H1 (cell line): Measurements from ENCODE around the gene TMEM150B. TPM values are rescaled to one million over a fixed set of nuclear protein-coding genes. Genes with fewer than 3 reads are reported as not detected.

Experiments
- CTCF ChIA-PET: fragments of 300-600 bp; sonication (Branson Sonifier 250); formaldehyde crosslinking; loops from one replicate; lab custom pipeline; 2021; ENCODE audit not compliant: partially characterized antibody; lab: Charles Lee
- POLR2A ChIA-PET: fragments of 300-600 bp; sonication (Branson Sonifier 250); formaldehyde crosslinking; loops from one replicate; lab custom pipeline; 2021; ENCODE audit warnings: inconsistent platforms; ENCODE audit not compliant: partially characterized antibody; lab: Charles Lee
- DNase-seq, 2 experiments: peaks; one replicate each; pipeline versions ENCODE4 v3.0.0 to v3.0.0-alpha.2; 2010 to 2022; ENCODE audit warnings: low spot score in 2 of 2, low read depth in 1 of 2, mixed read lengths in 1 of 2
- FAIRE-seq: peaks from 2 replicates; lab custom pipeline; 2011; peaks lifted over from hg19 to GRCh38; lab: Jason Lieb, UNC
- H2AFZ ChIP-seq: 2 replicates; pipeline ENCODE4 v1.8.1; 2012; ENCODE audit warnings: low read length, inconsistent platforms
- H2AK5ac ChIP-seq: 2 replicates; pipeline ENCODE4 v1.6.1; 2013; ENCODE audit warnings: low read depth, low read length
- H2BK120ac ChIP-seq: replicated peaks from 2 replicates; pipeline ENCODE3; 2013; ENCODE audit warnings: low read depth, low read length, inconsistent platforms
- H2BK12ac ChIP-seq: 2 replicates; pipeline ENCODE4 v1.6.1; 2013; ENCODE audit warnings: low read depth, low read length
- H2BK15ac ChIP-seq: 2 replicates; pipeline ENCODE4 v1.6.1; 2013; ENCODE audit warnings: low read length
- H2BK20ac ChIP-seq: 2 replicates; pipeline ENCODE4 v1.6.1; 2013; ENCODE audit warnings: low read length
- H2BK5ac ChIP-seq: 2 replicates; pipeline ENCODE4 v1.6.1; 2013; ENCODE audit warnings: low read depth, low read length
- H3K14ac ChIP-seq: 2 replicates; pipeline ENCODE4 v1.6.1; 2013; ENCODE audit warnings: inconsistent platforms; ENCODE audit not compliant: insufficient read length
- H3K18ac ChIP-seq: 2 replicates; pipeline ENCODE4 v1.6.1; 2013; ENCODE audit warnings: low read length; ENCODE audit errors: extremely low read depth
- H3K23ac ChIP-seq: 2 replicates; pipeline ENCODE4 v1.6.1; 2013; ENCODE audit warnings: inconsistent platforms; ENCODE audit not compliant: insufficient read length
- H3K23me2 ChIP-seq: 2 replicates; pipeline ENCODE4 v1.6.1; 2013; ENCODE audit warnings: low read depth, low read length
- H3K27ac ChIP-seq: 2 replicates; pipeline ENCODE4 v1.6.1; 2011; ENCODE audit warnings: low read depth, low read length, inconsistent platforms
- H3K27me3 ChIP-seq, 4 experiments: replicated peaks in 1 of 4; 1 replicate in 1 of 4; 2 replicates in 3 of 4; pipeline versions ENCODE4 v1.6.1 to v1.8.1; 2011 to 2013; ENCODE audit warnings: low read length in 3 of 4, mild to moderate bottlenecking in 3 of 4, inconsistent platforms in 2 of 4, mixed read lengths in 2 of 4, moderate library complexity in 1 of 4; ENCODE audit not compliant: control insufficient read depth in 3 of 4, insufficient read depth in 3 of 4; ENCODE audit errors: extremely low read depth in 1 of 4
- H3K36me3 ChIP-seq, 4 experiments: 2 replicates each; pipeline versions ENCODE4 v1.6.1 to v1.8.1; 2011 to 2013; ENCODE audit warnings: mild to moderate bottlenecking in 4 of 4, low read length in 3 of 4, moderate library complexity in 2 of 4, control low read depth in 1 of 4, inconsistent platforms in 1 of 4; ENCODE audit not compliant: insufficient read depth in 4 of 4, control insufficient read depth in 2 of 4
- H3K4ac ChIP-seq: replicated peaks from 2 replicates; pipeline ENCODE3; 2013; ENCODE audit warnings: low read length, low read depth, mixed read lengths, inconsistent platforms; ENCODE audit not compliant: insufficient read length
- H3K4me1 ChIP-seq, 4 experiments: replicated peaks in 1 of 4; 1 replicate in 1 of 4; 2 replicates in 3 of 4; pipeline versions ENCODE4 v1.6.1 to v1.8.1; 2011 to 2013; ENCODE audit warnings: low read length in 3 of 4, inconsistent platforms in 2 of 4, mixed read lengths in 1 of 4; ENCODE audit not compliant: insufficient read depth in 4 of 4, control insufficient read depth in 3 of 4
- H3K4me2 ChIP-seq, 2 experiments: 2 replicates each; pipeline versions ENCODE4 v1.6.1 to v1.8.1; 2011 to 2013; ENCODE audit warnings: low read depth in 2 of 2, low read length in 2 of 2, control low read depth in 1 of 2, inconsistent platforms in 1 of 2, mild to moderate bottlenecking in 1 of 2; ENCODE audit not compliant: insufficient read depth in 1 of 2
- H3K4me3 ChIP-seq, 4 experiments: fragments of 200-600, 300-600 bp in 1 of 4; sonication (generic), shearing (Covaris generic), sonication (Bioruptor Twin) in 1 of 4; 2 replicates each; pipeline versions ENCODE4 v1.5.1 to v1.8.1; 2011 to 2016; ENCODE audit warnings: low read length in 4 of 4, low read depth in 3 of 4, control low read depth in 2 of 4, inconsistent platforms in 2 of 4, mild to moderate bottlenecking in 2 of 4, mixed read lengths in 1 of 4, moderate library complexity in 1 of 4; ENCODE audit not compliant: insufficient read depth in 2 of 4; ENCODE audit errors: extremely low read depth in 1 of 4
- H3K56ac ChIP-seq: replicated peaks from 2 replicates; pipeline ENCODE3; 2013; ENCODE audit warnings: low read depth, mild to moderate bottlenecking, mixed read lengths, low read length, inconsistent platforms; ENCODE audit not compliant: insufficient read length
- H3K79me1 ChIP-seq: 2 replicates; pipeline ENCODE4 v1.6.1; 2013; ENCODE audit warnings: low read depth, low read length, control low read depth
- H3K79me2 ChIP-seq, 2 experiments: 2 replicates each; pipeline versions ENCODE4 v1.6.1 to v1.8.1; 2012 to 2013; ENCODE audit warnings: low read length in 2 of 2, mild to moderate bottlenecking in 2 of 2, inconsistent platforms in 1 of 2; ENCODE audit not compliant: insufficient read depth in 2 of 2, control insufficient read depth in 1 of 2
- H3K9ac ChIP-seq, 4 experiments: replicated peaks in 1 of 4; 1 replicate in 1 of 4; 2 replicates in 3 of 4; pipeline versions ENCODE4 v1.6.1 to v1.8.1; 2011 to 2013; ENCODE audit warnings: low read depth in 3 of 4, low read length in 3 of 4, control low read depth in 2 of 4, mild to moderate bottlenecking in 2 of 4, moderate library complexity in 2 of 4, inconsistent platforms in 1 of 4; ENCODE audit errors: extremely low read depth in 1 of 4
- H3K9me3 ChIP-seq, 2 experiments: 2 replicates each; pipeline versions ENCODE4 v1.6.1 to v1.8.1; 2012 to 2013; ENCODE audit warnings: mild to moderate bottlenecking in 2 of 2, moderate library complexity in 2 of 2, control low read depth in 1 of 2, inconsistent platforms in 1 of 2, low read depth in 1 of 2, low read length in 1 of 2, mixed read lengths in 1 of 2; ENCODE audit not compliant: insufficient read depth in 2 of 2
- H4K20me1 ChIP-seq, 2 experiments: replicated peaks in 1 of 2; 2 replicates each; pipeline versions ENCODE3 to v1.8.1; 2011 to 2013; ENCODE audit warnings: inconsistent platforms in 2 of 2, low read length in 2 of 2, mild to moderate bottlenecking in 1 of 2; ENCODE audit not compliant: insufficient read depth in 2 of 2, control insufficient read depth in 1 of 2
- H4K5ac ChIP-seq: 2 replicates; pipeline ENCODE4 v1.6.1; 2013; ENCODE audit warnings: low read length, low read depth, mixed read lengths, inconsistent platforms; ENCODE audit not compliant: insufficient read length
- H4K8ac ChIP-seq: 2 replicates; pipeline ENCODE4 v1.8.0; 2013; ENCODE audit warnings: mild to moderate bottlenecking, moderate library complexity, low read length, inconsistent platforms; ENCODE audit not compliant: insufficient read depth; ENCODE audit errors: extremely low read depth
- H4K91ac ChIP-seq: replicated peaks from 2 replicates; pipeline ENCODE3; 2013; ENCODE audit warnings: low read length, mixed read lengths, inconsistent platforms; ENCODE audit not compliant: insufficient read length
- NRF1 ChIP-seq: IDR thresholded peaks from 2 replicates; pipeline ENCODE4 v1.6.1; 2011; ENCODE audit warnings: mild to moderate bottlenecking, low read depth, low read length, improper control_type of control experiment
- SP1 ChIP-seq: IDR thresholded peaks from 2 replicates; pipeline ENCODE4 v1.6.1; 2011; ENCODE audit warnings: low read depth, low read length
- WGBS, 2 experiments: shearing (Covaris generic) in 1 of 2; methylation state at CpG; one replicate each; pipeline versions ENCODE4 v1.1.6 to v1.1.7; 2013 to 2015; ENCODE audit warnings: low lambda C conversion rate in 2 of 2, mixed read lengths in 2 of 2, inconsistent platforms in 1 of 2, low coverage in 1 of 2, missing lambda C conversion rate in 1 of 2; ENCODE audit not compliant: insufficient replicate concordance in 2 of 2, insufficient coverage in 1 of 2, insufficient read length in 1 of 2; ENCODE audit errors: extremely low coverage in 1 of 2, missing lambda C conversion rate in 1 of 2; 5-methylcytosine and 5-hydroxymethylcytosine counted together
- polyA plus RNA-seq, 7 experiments: library from polyadenylated mRNA; depleted of rRNA in 3 of 7; stranded (reverse) in 5 of 7; unstranded in 2 of 7; fragments of >200 nt in 5 of 7; fragments of 200-250 nt in 2 of 7; gene quantifications; 1 replicate in 5 of 7; 2 replicates in 1 of 7; 4 replicates in 1 of 7; pipeline versions ENCODE4 v1.2.1 to v1.2.3, GENCODE V29; 2011 to 2013; ENCODE audit warnings: missing spikeins in 2 of 7, mixed read lengths in 2 of 7
- total RNA-seq: library from RNA; stranded (reverse); fragmentation: NEBNext Ultra II Directional; extraction: Animal tissue kit (Norgen Biotek cat#: 25700); gene quantifications from 2 replicates; pipeline ENCODE4 v1.2.1, GENCODE V29; 2021

Gene TMEM150B
- total and polyA plus RNA-seq, 2 of the 8 experiments (the other 6 are each of a cell fraction or from before 2014, with no cell fraction given): 0.41 to 0.91 TPM

DNA sequence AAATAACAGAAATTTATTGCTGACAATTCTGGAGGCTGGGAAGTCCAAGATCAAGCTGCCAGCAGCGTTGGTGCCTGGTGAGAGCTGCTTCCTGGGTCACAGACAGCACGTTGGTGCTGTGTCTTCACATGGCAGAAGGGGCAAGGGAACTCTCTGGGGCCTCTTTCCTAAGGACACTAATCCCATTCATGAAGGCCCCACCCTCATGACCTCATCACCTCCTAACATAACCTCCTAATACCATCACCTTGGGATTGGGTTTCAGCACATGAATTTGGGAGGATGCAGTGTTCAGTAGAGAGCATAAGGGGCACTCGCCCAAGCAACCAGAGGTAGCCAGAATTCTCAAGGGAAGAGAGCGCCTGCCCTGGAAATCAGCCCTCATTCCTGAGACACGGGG, 15.7 kb downstream of the TMEM150B start:
- H3K9ac ChIP-seq: no peak overlapping the region
- FAIRE-seq: no peak
- TF ChIP-seq SP1 (no peak), NRF1 (no peak)

More for the DNA sequence above, 15.7 kb downstream of the TMEM150B start:
- H3K4me1 ChIP-seq: 0 out of 7 replicates have a peak, but pooled peaks cover 0 to 3% (median 0%) of the 10 kb centered on the region in 4 experiments
- no peak overlapping the region for H2AK5ac ChIP-seq
- 93% methylated on average over 5 of the region's 5 CpGs; no CpG with 5 or more reads in 1 of the 2 experiments for WGBS, 2 experiments
- H3K9me3 ChIP-seq: no peaks in the 10 kb centered on the region
- H3K18ac ChIP-seq: no peak overlapping the region
- H3K79me2 ChIP-seq: no peaks in the 10 kb centered on the region
- POLR2A ChIA-PET: interaction anchor here (1.0 kb wide), 1 partner anchor 79 kb away, joined by 3 read pairs; no protein-coding TSS in a partner anchor
- H3K27me3 ChIP-seq: no peaks in the 10 kb centered on the region
- H4K20me1 ChIP-seq: peaks cover 0 to 3% of the 10 kb centered on the region in 2 experiments
- H3K56ac ChIP-seq: no peak overlapping the region
- H3K4me3 ChIP-seq: no peak overlapping the region
- H2BK12ac ChIP-seq: no peak overlapping the region
- H2BK20ac ChIP-seq: no peak overlapping the region
- DNase-seq: no peak
- H3K14ac ChIP-seq: no peak overlapping the region
- no peak overlapping the region for H4K91ac ChIP-seq
- no peak overlapping the region for H3K27ac ChIP-seq
- no peak overlapping the region for H2BK120ac ChIP-seq
- H3K79me1 ChIP-seq: no peaks in the 10 kb centered on the region
- no peak overlapping the region for H4K8ac ChIP-seq
- no peak overlapping the region for H2BK5ac ChIP-seq
- no peak overlapping the region for H2BK15ac ChIP-seq
- H4K5ac ChIP-seq: no peak overlapping the region
- no peak overlapping the region for H2AFZ ChIP-seq
- H3K4me2 ChIP-seq: no peak overlapping the region
- no peak overlapping the region for H3K4ac ChIP-seq
- peaks cover 14 to 39% (median 32%) of the 10 kb centered on the region in 4 experiments for H3K36me3 ChIP-seq
- CTCF ChIA-PET: no interaction called here
- H3K23ac ChIP-seq: no peak overlapping the region
- no peaks in the 10 kb centered on the region for H3K23me2 ChIP-seq
